SKM-1 treated with dmso at 0.1 percent for 144 hours (cell line): ENCODE results near the gene NIBAN1.

Source experiments
- DNase-seq: peaks from one replicate; lab custom pipeline; 2025; ENCODE audit not compliant: unreplicated experiment; lab: John Stamatoyannopoulos, UW

The NIBAN1 gene

GRCh38 chr1:184945678-184946412 lies 28.5 kb downstream of the NIBAN1 start:
- DNase-seq, result peak; percentile 92

DNA sequence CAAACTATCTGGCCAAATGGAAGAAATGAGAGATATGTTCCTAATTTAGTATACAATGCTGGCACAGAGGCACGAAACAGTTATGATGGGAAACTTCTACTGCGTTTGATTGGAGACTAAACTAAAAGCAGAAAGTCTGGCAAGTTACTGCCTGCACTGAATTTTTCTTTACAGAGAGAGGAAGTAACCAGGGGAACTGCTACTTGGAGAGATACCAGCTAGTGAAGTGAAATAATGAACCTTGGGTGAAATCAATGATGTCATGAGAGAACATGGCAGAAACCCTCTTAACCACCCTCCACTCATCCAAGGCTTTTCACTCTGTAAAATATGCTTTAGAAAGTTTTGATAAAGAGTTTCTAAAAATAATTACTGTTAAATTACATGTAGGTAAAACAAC lies 29.3 kb downstream of the NIBAN1 start:
- DNase-seq, result peak; percentile 88

- no peak for DNase-seq
Observed at GRCh38 chr1:184943998-184944397, 30.3 kb downstream of the NIBAN1 start.

DNA sequence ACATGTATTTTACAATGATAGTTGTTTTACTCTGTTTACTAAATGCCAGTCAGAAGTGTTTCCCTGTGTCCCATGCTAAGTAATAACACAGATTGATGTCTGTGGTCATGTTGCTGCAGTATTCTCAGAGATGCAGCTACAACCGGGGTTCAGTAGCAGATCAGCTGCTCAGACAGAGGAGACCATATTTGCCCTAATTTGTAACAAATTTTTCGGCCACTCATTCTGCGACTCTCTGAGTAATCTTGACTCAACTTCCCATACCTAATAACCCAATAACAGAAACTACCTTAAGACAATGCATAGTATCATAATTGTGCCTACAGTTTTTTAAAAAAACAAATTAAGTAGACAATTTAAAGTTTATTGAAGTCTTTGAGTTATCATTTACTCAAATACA lies 32.6 kb downstream of the NIBAN1 start:
- DNase-seq, result no peak

GRCh38 chr1:184941410-184941733 lies 32.9 kb downstream of the NIBAN1 start:
- DNase-seq, result no peak

DNA sequence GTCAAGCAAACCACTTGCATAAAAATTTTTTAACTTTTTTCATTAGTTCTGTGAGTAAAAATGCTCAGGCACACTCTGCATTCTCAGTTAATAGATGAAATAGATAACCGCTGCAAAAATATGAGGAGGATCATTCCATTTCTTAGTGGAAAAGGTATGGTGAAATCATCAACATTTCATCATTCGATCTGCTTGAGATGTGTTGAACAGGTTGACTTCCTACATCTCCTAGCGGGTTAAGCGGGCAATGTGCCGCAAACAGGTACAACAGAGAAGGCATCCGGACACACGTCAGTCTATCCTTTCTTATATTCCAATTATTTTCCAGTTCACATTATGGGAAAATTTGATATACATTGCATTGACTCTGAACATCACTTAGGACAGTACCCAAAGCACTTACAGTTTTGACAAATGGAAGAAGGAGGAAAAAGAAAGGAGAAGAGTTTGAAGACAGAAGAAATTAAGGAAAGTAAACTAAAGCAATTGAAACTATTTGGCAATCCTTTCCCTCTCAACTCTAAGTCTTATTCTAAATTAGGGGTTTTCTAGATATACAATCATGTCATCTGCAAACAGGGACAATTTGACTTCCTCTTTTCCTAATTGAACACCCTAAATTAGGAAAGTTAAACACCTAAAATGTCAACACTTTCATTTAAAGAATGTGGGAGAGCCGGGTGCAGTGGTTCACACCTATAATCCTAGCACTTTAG lies 33.5 kb downstream of the NIBAN1 start:
- no peak for DNase-seq

DNA sequence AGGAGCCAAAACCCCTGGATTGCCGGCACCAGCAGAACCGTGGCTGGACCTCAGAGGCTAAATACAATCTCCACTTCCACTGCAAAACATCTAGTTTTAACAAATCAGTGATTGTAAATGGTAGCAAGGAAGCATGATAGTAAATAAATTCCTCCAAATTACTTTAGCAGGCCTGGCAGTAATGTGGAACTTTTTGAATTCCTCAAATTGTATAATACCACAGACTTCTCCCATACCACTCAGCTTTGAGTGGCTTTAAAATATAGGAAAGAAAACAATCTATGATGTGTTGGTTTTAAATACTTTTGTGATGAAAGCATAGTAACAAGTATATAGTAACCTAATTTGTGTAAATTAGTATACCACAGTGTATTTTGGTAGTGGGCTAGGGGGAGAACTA lies 34.1 kb downstream of the NIBAN1 start:
- no peak for DNase-seq

DNA sequence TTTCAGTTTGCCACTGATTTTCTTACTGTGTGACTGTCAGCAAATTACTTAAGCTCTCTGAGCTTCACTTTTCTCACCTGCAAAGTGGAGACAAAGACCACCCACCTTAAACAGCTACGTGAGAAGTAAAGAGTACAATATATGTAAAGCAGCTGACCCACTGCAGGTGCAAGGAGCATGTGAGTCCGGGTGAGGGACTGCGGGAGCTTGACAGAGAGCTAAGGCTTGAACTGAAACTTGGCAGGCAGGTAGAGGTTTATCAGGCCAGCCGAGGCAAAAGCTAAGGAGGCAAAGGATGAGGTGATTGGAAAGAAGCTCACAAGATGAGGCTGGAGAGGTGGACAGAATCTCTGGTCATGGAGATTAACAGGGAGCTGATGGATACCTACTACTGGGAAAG lies 36.6 kb downstream of the NIBAN1 start:
- no peak for DNase-seq

- no peak for DNase-seq
Observed at GRCh38 chr1:184935920-184936798, 38.1 kb downstream of the NIBAN1 start.

- no peak for DNase-seq
Observed at GRCh38 chr1:184933944-184934343, 40.4 kb downstream of the NIBAN1 start.

GRCh38 chr1:184932319-184932718 lies 42.0 kb downstream of the NIBAN1 start:
- no peak for DNase-seq

DNA sequence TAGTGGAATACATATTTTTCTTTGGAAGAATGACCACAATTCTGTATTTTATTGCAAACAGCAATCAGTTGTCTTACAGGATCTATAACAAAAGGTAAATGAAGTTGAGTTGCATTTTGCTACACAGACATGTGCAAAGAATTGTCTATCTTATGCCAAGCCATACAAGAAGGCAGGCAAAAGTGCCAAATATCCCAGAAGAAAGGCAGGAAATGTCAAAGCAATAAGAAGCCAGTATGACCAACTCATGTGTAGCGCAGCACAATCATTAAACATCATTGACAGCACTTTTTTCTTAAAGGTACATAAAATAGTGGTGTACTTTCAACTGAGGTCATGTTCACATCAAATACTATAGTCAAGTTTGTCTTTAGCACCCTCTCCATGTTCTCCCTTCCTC lies 42.7 kb downstream of the NIBAN1 start:
- no peak for DNase-seq

- DNase-seq, result no peak
Observed at GRCh38 chr1:184930645-184931044, 43.7 kb downstream of the NIBAN1 start.

- DNase-seq, result no peak
Observed at GRCh38 chr1:184930232-184930631, 44.1 kb downstream of the NIBAN1 start.

- DNase-seq, result no peak
Observed at GRCh38 chr1:184929711-184930202, 44.6 kb downstream of the NIBAN1 start.

DNA sequence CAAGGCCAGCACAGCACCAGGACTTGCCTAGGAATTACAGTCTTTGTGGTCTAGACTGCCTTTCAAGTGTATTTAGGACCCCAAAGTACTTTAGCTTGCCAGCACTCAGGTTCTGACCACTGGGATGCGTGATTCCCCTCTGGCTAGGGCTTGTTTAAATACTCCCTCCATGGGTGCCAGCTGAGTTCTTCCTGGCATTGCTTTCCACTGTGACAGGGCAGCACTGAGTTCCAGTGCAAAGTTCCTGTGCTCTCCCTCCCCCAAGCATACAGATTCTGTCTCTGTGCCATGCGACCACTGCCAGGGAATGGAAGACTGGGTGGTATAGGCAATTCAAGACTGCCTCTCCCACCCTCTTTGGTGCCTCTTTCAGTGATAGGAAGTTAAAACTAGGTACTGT lies 45.9 kb downstream of the NIBAN1 start:
- no peak for DNase-seq
